A673 (cell line): Measurements from ENCODE around the gene SIGLEC10.

ENCODE experiments used
- CTCF ChIP-seq: fragments of 300-800, 200-600 bp; sonication (generic); conservative IDR thresholded peaks from 2 replicates; pipeline ENCODE4 v1.5.1; 2017; ENCODE audit warnings: low read depth, mild to moderate bottlenecking, antibody characterized with exemption, low read length, moderate library complexity, mixed read lengths
- EZH2 ChIP-seq: fragments of 200-600 bp; sonication (generic); IDR thresholded peaks from 2 replicates; pipeline ENCODE4 v1.6.1; 2017; ENCODE audit warnings: borderline replicate concordance, low read depth, mild to moderate bottlenecking, mixed read lengths, antibody characterized with exemption, low read length; ENCODE audit not compliant: poor library complexity, severe bottlenecking

- TF ChIP-seq EZH2 (no peak), CTCF (no peak)
Measured at GRCh38 chr19:51421229-51422052, 4.0 kb upstream of the SIGLEC10 start.
